ENCODE results near the gene RNF135. TPM values are rescaled to one million over a fixed set of nuclear protein-coding genes. Genes with fewer than 3 reads are reported as not detected.
"Not testable (repeated sequence)": the region's sequence is repeated elsewhere in the genome, so short reads cannot be mapped to it uniquely, and the experiment has no call there.

The RNF135 gene
- total and polyA plus RNA-seq, 7 experiments from 2014 or later, result 2.0 to 18.7 (median 3.5) TPM

GRCh38 chr17:31023171-31023570 lies 52.3 kb downstream of the RNF135 start:
- H3K27me3 ChIP-seq (ENCODE audit: control insufficient read depth in 2 of 2, insufficient read depth in 2 of 2, low read length in 2 of 2); H3K4me1 ChIP-seq (ENCODE audit: control insufficient read depth in 2 of 2, insufficient read depth in 2 of 2, low read length in 2 of 2); H3K27me3 Mint-ChIP-seq; H3K36me3 Mint-ChIP-seq; H3K36me3 ChIP-seq (ENCODE audit: control insufficient read depth in 2 of 3, insufficient read depth in 3 of 3, low read length in 3 of 3); ATAC-seq; DNase-seq; H3K4me3 ChIP-seq (ENCODE audit: low read length); intact Hi-C loops (cut with micrococcal nuclease); H3K4me3 Mint-ChIP-seq; H3K9me3 ChIP-seq (ENCODE audit: control insufficient read depth in 2 of 3, low read length in 3 of 3); H3K27ac Mint-ChIP-seq; POLR2A ChIA-PET; H3K4me1 Mint-ChIP-seq; H3K9me3 Mint-ChIP-seq; H3K27ac ChIP-seq (ENCODE audit: low read depth, low read length); CTCF ChIA-PET: not testable (repeated sequence)

- no peak overlapping the region for H3K27ac Mint-ChIP-seq
- no peaks in the 10 kb centered on the region for H3K4me1 ChIP-seq (ENCODE audit: control insufficient read depth in 2 of 2, insufficient read depth in 2 of 2, low read length in 2 of 2)
- no peaks in the 10 kb centered on the region for H3K4me1 Mint-ChIP-seq
- no peak overlapping the region for H3K4me3 Mint-ChIP-seq
- ChIA-PET CTCF (no interaction called here), POLR2A (no interaction called here)
- H3K4me3 ChIP-seq (ENCODE audit: low read length), result no peak overlapping the region
- no peaks in the 10 kb centered on the region for H3K27me3 Mint-ChIP-seq
- no peak for DNase-seq
- no peaks in the 10 kb centered on the region for H3K9me3 ChIP-seq (ENCODE audit: control insufficient read depth in 2 of 3, low read length in 3 of 3)
- intact Hi-C loops (cut with micrococcal nuclease), result no loop called here
- ATAC-seq, result no peak
- H3K27me3 ChIP-seq (ENCODE audit: control insufficient read depth in 2 of 2, insufficient read depth in 2 of 2, low read length in 2 of 2), result no peaks in the 10 kb centered on the region
- H3K9me3 Mint-ChIP-seq, result no peaks in the 10 kb centered on the region
- H3K36me3 Mint-ChIP-seq, result peaks cover 0 to 14% (median 0%) of the 10 kb centered on the region in 5 donors
- H3K27ac ChIP-seq (ENCODE audit: low read depth, low read length), result no peak overlapping the region
- no peaks in the 10 kb centered on the region for H3K36me3 ChIP-seq (ENCODE audit: control insufficient read depth in 2 of 3, insufficient read depth in 3 of 3, low read length in 3 of 3)
Measured at GRCh38 chr17:31031841-31032240, 61.0 kb downstream of the RNF135 start.

- CTCF ChIA-PET; H3K4me1 Mint-ChIP-seq; ATAC-seq; POLR2A ChIA-PET; H3K9me3 ChIP-seq (ENCODE audit: control insufficient read depth in 2 of 3, low read length in 3 of 3); H3K4me3 ChIP-seq (ENCODE audit: low read length); DNase-seq; H3K27ac Mint-ChIP-seq; H3K4me3 Mint-ChIP-seq; H3K4me1 ChIP-seq (ENCODE audit: control insufficient read depth in 2 of 2, insufficient read depth in 2 of 2, low read length in 2 of 2); H3K9me3 Mint-ChIP-seq; intact Hi-C loops (cut with micrococcal nuclease); H3K27me3 Mint-ChIP-seq; H3K36me3 ChIP-seq (ENCODE audit: control insufficient read depth in 2 of 3, insufficient read depth in 3 of 3, low read length in 3 of 3); H3K27me3 ChIP-seq (ENCODE audit: control insufficient read depth in 2 of 2, insufficient read depth in 2 of 2, low read length in 2 of 2); H3K27ac ChIP-seq (ENCODE audit: low read depth, low read length): not testable (repeated sequence)
- peaks cover 0 to 14% (median 0%) of the 10 kb centered on the region in 5 donors for H3K36me3 Mint-ChIP-seq
Measured at GRCh38 chr17:31035611-31036010, 64.8 kb downstream of the RNF135 start.

- H3K4me3 Mint-ChIP-seq; H3K36me3 Mint-ChIP-seq; H3K4me3 ChIP-seq (ENCODE audit: low read length); POLR2A ChIA-PET; H3K9me3 ChIP-seq (ENCODE audit: control insufficient read depth in 2 of 3, low read length in 3 of 3); H3K4me1 Mint-ChIP-seq; H3K27ac Mint-ChIP-seq; H3K27me3 ChIP-seq (ENCODE audit: control insufficient read depth in 2 of 2, insufficient read depth in 2 of 2, low read length in 2 of 2); intact Hi-C loops (cut with micrococcal nuclease); CTCF ChIA-PET; DNase-seq; H3K4me1 ChIP-seq (ENCODE audit: control insufficient read depth in 2 of 2, insufficient read depth in 2 of 2, low read length in 2 of 2); H3K27ac ChIP-seq (ENCODE audit: low read depth, low read length); ATAC-seq; H3K9me3 Mint-ChIP-seq; H3K36me3 ChIP-seq (ENCODE audit: control insufficient read depth in 2 of 3, insufficient read depth in 3 of 3, low read length in 3 of 3): not testable (repeated sequence)
- peaks cover 0 to 12% (median 0%) of the 10 kb centered on the region in 5 donors for H3K27me3 Mint-ChIP-seq
Measured at GRCh38 chr17:31040837-31041236, 70.0 kb downstream of the RNF135 start.

GRCh38 chr17:31042378-31042777 lies 71.5 kb downstream of the RNF135 start:
- H3K27ac ChIP-seq (ENCODE audit: low read depth, low read length); H3K4me3 ChIP-seq (ENCODE audit: low read length); H3K4me3 Mint-ChIP-seq; H3K4me1 ChIP-seq (ENCODE audit: control insufficient read depth in 2 of 2, insufficient read depth in 2 of 2, low read length in 2 of 2); H3K36me3 Mint-ChIP-seq; H3K36me3 ChIP-seq (ENCODE audit: control insufficient read depth in 2 of 3, insufficient read depth in 3 of 3, low read length in 3 of 3); H3K27ac Mint-ChIP-seq; H3K27me3 ChIP-seq (ENCODE audit: control insufficient read depth in 2 of 2, insufficient read depth in 2 of 2, low read length in 2 of 2); H3K4me1 Mint-ChIP-seq; intact Hi-C loops (cut with micrococcal nuclease); DNase-seq; H3K9me3 ChIP-seq (ENCODE audit: control insufficient read depth in 2 of 3, low read length in 3 of 3); CTCF ChIA-PET; H3K9me3 Mint-ChIP-seq; ATAC-seq; POLR2A ChIA-PET: not testable (repeated sequence)
- H3K27me3 Mint-ChIP-seq, result peaks cover 0 to 12% (median 0%) of the 10 kb centered on the region in 5 donors

- Mint-ChIP-seq H3K36me3 (peaks cover 0 to 11% (median 3%) of the 10 kb centered on the region in 5 donors), H3K27me3 (peaks cover 0 to 12% (median 0%) of the 10 kb centered on the region in 5 donors)
- H3K9me3 Mint-ChIP-seq; intact Hi-C loops (cut with micrococcal nuclease); H3K9me3 ChIP-seq (ENCODE audit: control insufficient read depth in 2 of 3, low read length in 3 of 3); H3K4me3 Mint-ChIP-seq; H3K4me1 Mint-ChIP-seq; DNase-seq; H3K4me3 ChIP-seq (ENCODE audit: low read length); H3K27me3 ChIP-seq (ENCODE audit: control insufficient read depth in 2 of 2, insufficient read depth in 2 of 2, low read length in 2 of 2); H3K27ac Mint-ChIP-seq; CTCF ChIA-PET; POLR2A ChIA-PET; H3K27ac ChIP-seq (ENCODE audit: low read depth, low read length); H3K36me3 ChIP-seq (ENCODE audit: control insufficient read depth in 2 of 3, insufficient read depth in 3 of 3, low read length in 3 of 3); H3K4me1 ChIP-seq (ENCODE audit: control insufficient read depth in 2 of 2, insufficient read depth in 2 of 2, low read length in 2 of 2); ATAC-seq: not testable (repeated sequence)
Measured at GRCh38 chr17:31046856-31047425, 76.1 kb downstream of the RNF135 start.

- DNase-seq (no peak), ATAC-seq (no peak)
- intact Hi-C loops (cut with micrococcal nuclease), result no loop called here
- no peak overlapping the region for H3K27ac Mint-ChIP-seq
- Histone ChIP-seq H3K27me3 (ENCODE audit: control insufficient read depth in 2 of 2, insufficient read depth in 2 of 2, low read length in 2 of 2) (no peaks in the 10 kb centered on the region), H3K4me3 (ENCODE audit: low read length) (no peak overlapping the region), H3K4me1 (ENCODE audit: control insufficient read depth in 2 of 2, insufficient read depth in 2 of 2, low read length in 2 of 2) (peaks cover 0 to 4% of the 10 kb centered on the region in 2 donors), H3K36me3 (ENCODE audit: control insufficient read depth in 2 of 3, insufficient read depth in 3 of 3, low read length in 3 of 3) (no peaks in the 10 kb centered on the region), H3K27ac (ENCODE audit: low read depth, low read length) (no peak overlapping the region), H3K9me3 (ENCODE audit: control insufficient read depth in 2 of 3, low read length in 3 of 3) (no peaks in the 10 kb centered on the region)
- H3K4me1 Mint-ChIP-seq, result peaks cover 0 to 16% (median 11%) of the 10 kb centered on the region in 7 donors
- CTCF ChIA-PET, result no interaction called here
- H3K4me3 Mint-ChIP-seq, result no peak overlapping the region
- peaks cover 0 to 4% (median 0%) of the 10 kb centered on the region in 11 donors for H3K9me3 Mint-ChIP-seq
- H3K36me3 Mint-ChIP-seq, result peaks cover 0 to 16% (median 4%) of the 10 kb centered on the region in 5 donors
- H3K27me3 Mint-ChIP-seq, result peaks cover 0 to 6% (median 0%) of the 10 kb centered on the region in 5 donors
- POLR2A ChIA-PET, result no interaction called here
Measured at GRCh38 chr17:31048142-31048541, 77.3 kb downstream of the RNF135 start.

Data from naive thymus-derived CD4-positive, alpha-beta T cell (primary cell).